Lung (tissue), 16 donors: ENCODE measurements around the gene OR8G1. TPM values are rescaled to one million over a fixed set of nuclear protein-coding genes. Genes with fewer than 3 reads are reported as not detected.
A peak's percentile ranks its signal among the peaks of the same experiment; 100 is the strongest.

Experiments
- ATAC-seq: fragments of 200-7000 bp; cut with Tn5 transposase; one replicate; pipeline ENCODE4 v1.9.1; 2020; ENCODE audit warnings: moderate number of reproducible peaks; ENCODE audit not compliant: insufficient read depth, low FRiP score
- DNase-seq, 3 donors: peaks; one replicate each; pipeline ENCODE4 v3.0.0-alpha.2; 2013 to 2017
- H3K27ac ChIP-seq, 2 donors: one replicate each; pipeline ENCODE4 v1.5.1; 2013; ENCODE audit warnings: mild to moderate bottlenecking in 2 of 2, moderate library complexity in 2 of 2, control low read depth in 1 of 2, inconsistent platforms in 1 of 2, low read depth in 1 of 2, low read length in 1 of 2
- H3K27me3 ChIP-seq, 3 donors: one replicate each; pipeline ENCODE4 v1.5.1; 2013; ENCODE audit warnings: low read length in 2 of 3; ENCODE audit not compliant: control insufficient read depth in 3 of 3, insufficient read depth in 3 of 3
- H3K36me3 ChIP-seq, 4 donors: one replicate each; pipeline ENCODE4 v1.5.1; 2013; ENCODE audit warnings: low read length in 4 of 4, mild to moderate bottlenecking in 1 of 4, moderate library complexity in 1 of 4; ENCODE audit not compliant: control insufficient read depth in 4 of 4, insufficient read depth in 4 of 4
- H3K4me1 ChIP-seq, 5 donors: one replicate each; pipeline ENCODE4 v1.5.1; 2013; ENCODE audit warnings: low read length in 5 of 5, mild to moderate bottlenecking in 2 of 5, moderate library complexity in 1 of 5; ENCODE audit not compliant: control insufficient read depth in 5 of 5, insufficient read depth in 5 of 5
- H3K4me3 ChIP-seq: one replicate; pipeline ENCODE4 v1.5.1; 2013; ENCODE audit warnings: mild to moderate bottlenecking, control low read depth, moderate library complexity
- H3K9ac ChIP-seq, 2 donors: one replicate each; pipeline ENCODE4 v1.5.1; 2013; ENCODE audit warnings: low read length in 2 of 2, control low read depth in 1 of 2; ENCODE audit not compliant: insufficient read depth in 1 of 2
- H3K9me3 ChIP-seq, 4 donors: one replicate each; pipeline ENCODE4 v1.5.1; 2013; ENCODE audit warnings: low read length in 3 of 4, mild to moderate bottlenecking in 1 of 4, moderate library complexity in 1 of 4; ENCODE audit not compliant: control insufficient read depth in 4 of 4, insufficient read depth in 3 of 4
- WGBS, 2 donors: extraction: QIAGEN DNeasy Blood & Tissue Kit; methylation state at CpG; one replicate each; pipeline ENCODE4 v1.1.7; 2013; 5-methylcytosine and 5-hydroxymethylcytosine counted together
- long read RNA-seq, 5 donors: transcript quantifications; one replicate each; lab custom pipeline, GENCODE V29; 2026
- polyA plus RNA-seq, 2 donors: library from polyadenylated mRNA; stranded (reverse); fragments of 200-250 nt; gene quantifications; one replicate each; pipeline ENCODE4 v1.2.1, GENCODE V29; 2013
- total RNA-seq, 2 donors: library from RNA; depleted of rRNA in 1 of 2; stranded (reverse); fragments of >200 nt in 1 of 2; gene quantifications; one replicate each; pipeline ENCODE4 v1.2.1, GENCODE V29; 2014 to 2021
- TF ChIP-seq, protein P1 (sequence below): IDR thresholded peaks from 2 replicates; pipeline ENCODE4 v1.5.1; 2012; ENCODE audit warnings: mild to moderate bottlenecking; ENCODE audit errors: control extremely low read depth, extremely low read depth
- donor health status: control.
- donor health status: control.
- donor health status: Bipolar disorder and iron deficiency.
- donor health status: healthy.
- donor health status: DM: yes; HTN: yes; CAD: no.

The OR8G1 gene, protein sequence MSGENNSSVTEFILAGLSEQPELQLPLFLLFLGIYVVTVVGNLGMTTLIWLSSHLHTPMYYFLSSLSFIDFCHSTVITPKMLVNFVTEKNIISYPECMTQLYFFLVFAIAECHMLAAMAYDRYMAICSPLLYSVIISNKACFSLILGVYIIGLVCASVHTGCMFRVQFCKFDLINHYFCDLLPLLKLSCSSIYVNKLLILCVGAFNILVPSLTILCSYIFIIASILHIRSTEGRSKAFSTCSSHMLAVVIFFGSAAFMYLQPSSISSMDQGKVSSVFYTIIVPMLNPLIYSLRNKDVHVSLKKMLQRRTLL
- total RNA-seq (not detected), polyA plus RNA-seq (not detected)
- long read RNA-seq, donor 1, result 0 reads
- long read RNA-seq, donor 2, result 0 reads
- long read RNA-seq, donor 3, result 0 reads
- long read RNA-seq, donor 4, result 0 reads
- long read RNA-seq, donor 5, result 0 reads

GRCh38 chr11:124240621-124241397, at the start of gene OR8G1:
OR8G1 (plus strand) TSS chr11:124241095; CDS start chr11:124249676, 8,581 bp downstream.
- DNase-seq, result no peak
- Histone ChIP-seq H3K27ac (no peak within 1 kb of the TSS), H3K9ac (no peak within 1 kb of the TSS), H3K4me1 (no peaks in the 10 kb centered on the region), H3K9me3 (peaks cover 0 to 2% (median 0%) of the 10 kb centered on the region in 4 donors), H3K27me3 (no peaks in the 10 kb centered on the region), H3K4me3 (no peak within 1 kb of the TSS), H3K36me3 (no peaks in the 10 kb centered on the region)
- 72 to 84% methylated on average over 3 of the region's 3 CpGs for WGBS, 2 donors
- no peak for ATAC-seq
- TF ChIP-seq, protein P1, sequence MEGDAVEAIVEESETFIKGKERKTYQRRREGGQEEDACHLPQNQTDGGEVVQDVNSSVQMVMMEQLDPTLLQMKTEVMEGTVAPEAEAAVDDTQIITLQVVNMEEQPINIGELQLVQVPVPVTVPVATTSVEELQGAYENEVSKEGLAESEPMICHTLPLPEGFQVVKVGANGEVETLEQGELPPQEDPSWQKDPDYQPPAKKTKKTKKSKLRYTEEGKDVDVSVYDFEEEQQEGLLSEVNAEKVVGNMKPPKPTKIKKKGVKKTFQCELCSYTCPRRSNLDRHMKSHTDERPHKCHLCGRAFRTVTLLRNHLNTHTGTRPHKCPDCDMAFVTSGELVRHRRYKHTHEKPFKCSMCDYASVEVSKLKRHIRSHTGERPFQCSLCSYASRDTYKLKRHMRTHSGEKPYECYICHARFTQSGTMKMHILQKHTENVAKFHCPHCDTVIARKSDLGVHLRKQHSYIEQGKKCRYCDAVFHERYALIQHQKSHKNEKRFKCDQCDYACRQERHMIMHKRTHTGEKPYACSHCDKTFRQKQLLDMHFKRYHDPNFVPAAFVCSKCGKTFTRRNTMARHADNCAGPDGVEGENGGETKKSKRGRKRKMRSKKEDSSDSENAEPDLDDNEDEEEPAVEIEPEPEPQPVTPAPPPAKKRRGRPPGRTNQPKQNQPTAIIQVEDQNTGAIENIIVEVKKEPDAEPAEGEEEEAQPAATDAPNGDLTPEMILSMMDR, result no peak

GRCh38 chr11:124193221-124194010, 47.5 kb upstream of the OR8G1 start:
- Histone ChIP-seq H3K9ac (no peak overlapping the region), H3K4me3 (no peak overlapping the region), H3K4me1 (peaks cover 0 to 6% (median 0%) of the 10 kb centered on the region in 5 donors), H3K9me3 (peaks cover 0 to 4% (median 0%) of the 10 kb centered on the region in 4 donors), H3K27me3 (no peaks in the 10 kb centered on the region), H3K36me3 (no peaks in the 10 kb centered on the region), H3K27ac (no peak overlapping the region)
- TF ChIP-seq, protein P1, result no peak
- 63 to 70% methylated on average over 6 of the region's 6 CpGs for WGBS, 2 donors
- DNase-seq, result peak in 2 of 3 donors; percentile 59 to 80
- no peak for ATAC-seq

DNA sequence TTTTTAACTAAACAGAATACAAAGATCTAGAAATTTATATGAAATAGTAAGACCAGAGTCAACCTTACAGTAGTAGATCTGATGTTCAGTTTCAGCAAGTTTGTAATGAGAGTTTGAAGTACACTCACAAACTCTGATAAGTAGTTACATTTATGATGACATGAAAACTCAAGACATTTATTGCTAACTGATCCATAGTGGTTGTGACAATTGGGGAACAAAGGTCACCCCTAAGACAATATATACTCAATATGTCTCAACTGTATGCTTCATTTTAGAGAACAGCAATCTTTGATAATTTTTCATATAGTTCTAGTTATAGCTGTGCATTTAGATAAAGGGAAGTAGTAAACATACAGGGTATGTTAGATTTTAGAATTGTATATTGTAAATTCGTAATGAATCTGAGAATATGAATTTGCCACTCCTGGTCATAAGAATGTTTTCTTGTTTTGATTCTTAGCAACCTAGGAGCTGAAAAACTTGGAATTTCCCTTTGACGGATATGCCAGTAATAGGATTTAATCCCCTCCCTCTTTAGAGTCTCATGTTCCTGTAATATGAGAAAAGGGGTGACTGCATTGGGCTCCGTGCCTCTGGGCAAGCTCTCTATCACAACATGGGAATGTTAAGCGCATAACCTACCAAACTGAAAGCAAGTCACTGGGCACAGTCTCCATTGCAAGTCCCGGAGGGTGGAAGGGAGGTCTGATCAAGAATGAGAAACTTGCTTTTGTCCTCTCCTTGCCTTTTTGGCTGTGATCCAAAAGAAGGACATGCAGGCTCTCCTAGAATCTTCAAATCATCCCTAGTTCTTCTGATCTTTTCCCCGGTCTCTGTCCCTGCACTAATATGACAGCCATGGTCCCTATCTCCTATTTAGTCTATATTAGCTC, 46.4 kb upstream of the OR8G1 start:
- H3K4me3 ChIP-seq, result no peak overlapping the region
- peak in 2 of 3 donors; percentile 11 to 38 for DNase-seq
- no peak for ATAC-seq
- no peaks in the 10 kb centered on the region for H3K27me3 ChIP-seq
- H3K9me3 ChIP-seq, result peaks cover 0 to 4% (median 0%) of the 10 kb centered on the region in 4 donors
- no peaks in the 10 kb centered on the region for H3K36me3 ChIP-seq
- TF ChIP-seq, protein P1, result no peak
- peaks cover 0 to 6% (median 0%) of the 10 kb centered on the region in 5 donors for H3K4me1 ChIP-seq
- H3K9ac ChIP-seq, result no peak overlapping the region
- H3K27ac ChIP-seq, result peak overlapping the region in 1 of 2 donors; percentile 6
- WGBS, 2 donors, result 71 to 82% methylated on average over 6 of the region's 6 CpGs
